ENCODE measurements around the gene SUN1. TPM values are rescaled to one million over a fixed set of nuclear protein-coding genes. Genes with fewer than 3 reads are reported as not detected.
"Not testable (repeated sequence)": the region's sequence is repeated elsewhere in the genome, so short reads cannot be mapped to it uniquely, and the experiment has no call there.

The SUN1 gene
- total and polyA plus RNA-seq, 9 of the 15 experiments (the other 6 are each of a cell fraction or from before 2014, with no cell fraction given): 36.8 to 132 (median 62.3) TPM

DNA sequence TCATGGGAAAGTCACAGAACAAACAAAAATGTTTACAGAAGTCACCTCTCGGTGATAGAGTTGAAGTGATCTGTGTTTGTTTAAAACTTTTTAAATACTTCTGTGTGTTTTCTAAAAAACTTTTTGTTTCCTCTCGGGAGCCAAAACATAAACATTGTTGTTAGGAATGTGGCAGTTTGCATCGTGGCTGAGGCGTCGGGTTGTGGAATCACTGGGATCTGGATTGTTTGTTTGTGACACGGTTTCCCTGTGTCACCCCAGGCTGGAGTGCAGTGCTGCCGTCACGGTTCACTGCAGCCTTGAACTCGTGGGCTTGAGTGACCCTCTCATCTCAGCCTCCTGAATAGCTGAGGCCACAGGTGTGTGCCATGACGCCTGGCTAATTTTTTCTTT, 29.0 kb upstream of the SUN1 start:
- no peak overlapping the region for H3K4me2 ChIP-seq (ENCODE audit: insufficient read depth, low read length)
- H3K36me3 ChIP-seq (ENCODE audit: control insufficient read depth, insufficient read depth, low read length): no peaks in the 10 kb centered on the region
- no TSS peak for BruUV-seq (replicated peaks)
- intact Hi-C loops (cut with micrococcal nuclease): no loop called here
- H3K27ac ChIP-seq (ENCODE audit: extremely low read depth, low read depth, low read length): no peak overlapping the region
- no peaks in the 10 kb centered on the region for H3K79me2 ChIP-seq (ENCODE audit: control insufficient read depth, insufficient read depth, low read length)
- DNase-seq (ENCODE audit: extremely low read depth in 1 of 4, low spot score in 3 of 4) (no peak), FAIRE-seq (no peak), ATAC-seq (no peak)
- 22% methylated on average over 10 of the region's 10 CpGs for WGBS (ENCODE audit: insufficient coverage, low coverage, missing lambda C conversion rate)
- H3K27me3 ChIP-seq (ENCODE audit: control insufficient read depth in 2 of 2, insufficient read depth in 2 of 2, low read length in 2 of 2): no peaks in the 10 kb centered on the region
- H3K4me3 ChIP-seq: no peak overlapping the region
- CTCF ChIA-PET (ENCODE audit: low intra/inter-chr PET ratio): no interaction called here
- no peaks in the 10 kb centered on the region for H4K20me1 ChIP-seq (replicated peaks; ENCODE audit: control insufficient read depth, insufficient read depth, low read length)
- H3K4me1 ChIP-seq (replicated peaks in 1 of 2; ENCODE audit: control insufficient read depth in 2 of 2, insufficient read depth in 2 of 2, low read length in 2 of 2): peaks cover 0 to 4% of the 10 kb centered on the region in 2 experiments; a peak in 2 of 5 replicates
- POLR2A ChIA-PET: interaction anchor here (0.5 kb wide), 1 partner anchor 365 kb away, joined by 3 read pairs; no protein-coding TSS in a partner anchor
- TF ChIP-seq, protein P1, sequence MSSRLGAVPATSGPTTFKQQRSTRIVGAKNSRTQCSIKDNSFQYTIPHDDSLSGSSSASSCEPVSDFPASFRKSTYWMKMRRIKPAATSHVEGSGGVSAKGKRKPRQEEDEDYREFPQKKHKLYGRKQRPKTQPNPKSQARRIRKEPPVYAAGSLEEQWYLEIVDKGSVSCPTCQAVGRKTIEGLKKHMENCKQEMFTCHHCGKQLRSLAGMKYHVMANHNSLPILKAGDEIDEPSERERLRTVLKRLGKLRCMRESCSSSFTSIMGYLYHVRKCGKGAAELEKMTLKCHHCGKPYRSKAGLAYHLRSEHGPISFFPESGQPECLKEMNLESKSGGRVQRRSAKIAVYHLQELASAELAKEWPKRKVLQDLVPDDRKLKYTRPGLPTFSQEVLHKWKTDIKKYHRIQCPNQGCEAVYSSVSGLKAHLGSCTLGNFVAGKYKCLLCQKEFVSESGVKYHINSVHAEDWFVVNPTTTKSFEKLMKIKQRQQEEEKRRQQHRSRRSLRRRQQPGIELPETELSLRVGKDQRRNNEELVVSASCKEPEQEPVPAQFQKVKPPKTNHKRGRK (tag; IDR thresholded peaks at IDR 0.05): peak; percentile 43; the same call in 1 of the 2 replicates
- TF ChIP-seq, protein P2, sequence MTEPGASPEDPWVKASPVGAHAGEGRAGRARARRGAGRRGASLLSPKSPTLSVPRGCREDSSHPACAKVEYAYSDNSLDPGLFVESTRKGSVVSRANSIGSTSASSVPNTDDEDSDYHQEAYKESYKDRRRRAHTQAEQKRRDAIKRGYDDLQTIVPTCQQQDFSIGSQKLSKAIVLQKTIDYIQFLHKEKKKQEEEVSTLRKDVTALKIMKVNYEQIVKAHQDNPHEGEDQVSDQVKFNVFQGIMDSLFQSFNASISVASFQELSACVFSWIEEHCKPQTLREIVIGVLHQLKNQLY (CRISPR knock-in tag; conservative IDR thresholded peaks at IDR 0.05): no peak
- no peaks in the 10 kb centered on the region for H3K9me1 ChIP-seq (ENCODE audit: control insufficient read depth, insufficient read depth, low read length)
- in situ Hi-C loops (cut with MboI): no loop called here
- H3K9me3 ChIP-seq (replicated peaks; ENCODE audit: control insufficient read depth, insufficient read depth, low read depth, low read length): no peaks in the 10 kb centered on the region; the same call in 1 of the 2 replicates
- H3K9ac ChIP-seq (ENCODE audit: insufficient read depth in 1 of 2, low read depth in 2 of 2, low read length in 2 of 2): no peak overlapping the region
- no peak overlapping the region for H2AFZ ChIP-seq (ENCODE audit: low read depth, low read length)

DNA sequence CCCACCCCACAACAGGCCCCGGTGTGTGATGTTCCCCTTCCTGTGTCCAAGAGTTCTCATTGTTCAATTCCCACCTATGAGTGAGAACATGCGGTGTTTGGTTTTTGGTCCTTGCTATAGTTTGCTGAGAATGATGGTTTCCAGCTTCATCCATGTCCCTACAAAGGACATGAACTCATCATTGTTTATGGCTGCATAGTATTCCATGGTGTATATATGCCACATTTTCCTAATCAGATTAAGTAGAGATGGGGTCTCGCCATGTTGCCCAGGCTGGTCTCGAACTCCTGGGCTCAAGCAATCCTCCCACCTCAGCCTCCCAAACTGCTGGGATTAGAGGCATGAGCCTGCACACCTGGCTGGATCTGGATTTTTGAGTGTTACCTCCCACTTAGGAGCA, 28.5 kb upstream of the SUN1 start:
- H3K27ac ChIP-seq (ENCODE audit: extremely low read depth, low read depth, low read length); H4K20me1 ChIP-seq (replicated peaks; ENCODE audit: control insufficient read depth, insufficient read depth, low read length); FAIRE-seq; ATAC-seq; H2AFZ ChIP-seq (ENCODE audit: low read depth, low read length); in situ Hi-C loops (cut with MboI); H3K9me3 ChIP-seq (replicated peaks; ENCODE audit: control insufficient read depth, insufficient read depth, low read depth, low read length); BruUV-seq (replicated peaks); H3K79me2 ChIP-seq (ENCODE audit: control insufficient read depth, insufficient read depth, low read length); H3K27me3 ChIP-seq (ENCODE audit: control insufficient read depth in 2 of 2, insufficient read depth in 2 of 2, low read length in 2 of 2); H3K4me3 ChIP-seq; intact Hi-C loops (cut with micrococcal nuclease); H3K4me2 ChIP-seq (ENCODE audit: insufficient read depth, low read length); H3K9ac ChIP-seq (ENCODE audit: insufficient read depth in 1 of 2, low read depth in 2 of 2, low read length in 2 of 2); H3K9me1 ChIP-seq (ENCODE audit: control insufficient read depth, insufficient read depth, low read length); H3K36me3 ChIP-seq (ENCODE audit: control insufficient read depth, insufficient read depth, low read length); CTCF ChIA-PET (ENCODE audit: low intra/inter-chr PET ratio); DNase-seq (ENCODE audit: extremely low read depth in 1 of 4, low spot score in 3 of 4); H3K4me1 ChIP-seq (replicated peaks in 1 of 2; ENCODE audit: control insufficient read depth in 2 of 2, insufficient read depth in 2 of 2, low read length in 2 of 2): not testable (repeated sequence)
- 61% methylated on average over 4 of the region's 4 CpGs for WGBS (ENCODE audit: insufficient coverage, low coverage, missing lambda C conversion rate)
- TF ChIP-seq BCOR (IDR thresholded peaks at IDR 0.05): peak; percentile 25; the same call in 1 of the 2 replicates
- TF ChIP-seq ZNF146 (CRISPR knock-in tag; IDR thresholded peaks at IDR 0.05; ENCODE audit: unreplicated experiment): peak; percentile 57
- POLR2A ChIA-PET: interaction anchor here (0.5 kb wide), 1 partner anchor 366 kb away, joined by 3 read pairs; no protein-coding TSS in a partner anchor
